Measurements from ENCODE around the gene CCDC85C. TPM values are rescaled to one million over a fixed set of nuclear protein-coding genes. Genes with fewer than 3 reads are reported as not detected.

Gene CCDC85C
- polyA plus RNA-seq, 1 donor: 4.1 TPM

DNA sequence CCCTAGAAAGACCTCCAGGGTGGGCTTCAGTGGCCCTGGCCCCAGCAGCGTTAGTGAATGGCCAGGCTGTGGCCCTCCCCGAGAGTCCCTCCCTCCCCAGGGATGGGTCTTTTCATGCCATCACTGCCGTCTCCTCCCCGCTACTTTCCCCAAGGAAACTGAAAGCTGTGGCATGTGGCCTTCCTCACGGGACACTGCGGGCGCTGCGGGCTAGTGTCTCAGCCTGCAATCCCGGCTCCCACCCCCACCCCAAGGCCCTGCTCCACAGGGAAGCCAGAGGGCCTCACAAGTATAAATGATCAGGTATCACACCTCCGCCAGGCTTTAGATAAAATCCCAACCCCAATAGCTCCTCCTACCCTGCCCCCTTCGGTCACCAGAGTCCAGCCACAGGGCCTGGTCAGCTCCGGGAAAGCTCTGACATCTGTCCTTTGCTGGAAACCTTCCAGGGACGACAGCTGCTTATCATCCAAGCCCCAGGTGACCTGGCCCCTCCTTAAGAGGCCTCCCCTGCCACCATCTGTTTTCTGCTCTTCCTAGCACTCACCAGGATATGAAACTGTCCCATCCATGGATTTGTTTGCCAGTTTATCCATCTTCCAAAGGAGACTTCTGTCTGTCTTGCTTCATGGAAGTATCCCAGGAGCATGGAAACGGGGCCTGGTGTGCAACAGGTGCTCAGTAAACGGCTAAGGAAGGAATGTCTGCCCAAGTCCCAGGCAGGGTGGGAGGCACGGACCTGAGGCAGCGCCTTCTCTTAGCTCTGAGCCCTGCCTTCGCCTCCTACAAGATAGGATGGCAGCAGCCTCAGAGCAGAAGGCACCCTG, 31.6 kb downstream of the CCDC85C start:
- DNase-seq: no peak

DNA sequence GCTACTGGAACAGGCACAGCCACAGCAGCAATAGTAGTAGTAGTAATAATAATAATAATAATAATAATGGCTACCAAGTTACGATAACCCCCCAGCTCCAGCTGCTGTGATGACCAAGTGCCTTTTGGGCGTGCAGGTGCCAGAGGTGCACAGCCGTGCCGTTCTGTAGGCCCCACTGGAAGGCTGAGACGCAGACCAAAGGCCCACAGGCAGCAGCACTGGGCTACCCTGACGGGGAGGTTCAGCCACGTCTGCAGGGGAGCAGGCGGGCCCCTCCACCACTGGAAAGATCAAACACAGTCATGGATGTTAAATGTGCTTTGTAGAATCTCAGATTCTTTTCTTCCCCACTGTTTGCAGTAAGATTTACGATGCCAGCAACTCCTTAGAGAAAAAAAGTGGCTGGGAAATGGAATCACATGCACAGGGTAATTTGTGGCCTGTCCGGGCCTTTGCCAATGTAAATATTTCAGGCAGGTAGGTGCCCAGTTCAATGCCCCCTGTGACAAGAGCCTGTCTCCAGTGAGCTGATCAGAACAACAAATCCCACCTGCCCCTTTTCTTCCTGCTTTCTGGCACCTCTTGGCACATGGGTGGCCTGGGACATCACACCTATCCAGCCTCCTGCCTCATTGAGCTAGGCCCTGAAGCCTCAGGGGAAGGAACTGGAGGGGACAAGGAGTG, 32.6 kb downstream of the CCDC85C start:
- no peak for DNase-seq

DNA sequence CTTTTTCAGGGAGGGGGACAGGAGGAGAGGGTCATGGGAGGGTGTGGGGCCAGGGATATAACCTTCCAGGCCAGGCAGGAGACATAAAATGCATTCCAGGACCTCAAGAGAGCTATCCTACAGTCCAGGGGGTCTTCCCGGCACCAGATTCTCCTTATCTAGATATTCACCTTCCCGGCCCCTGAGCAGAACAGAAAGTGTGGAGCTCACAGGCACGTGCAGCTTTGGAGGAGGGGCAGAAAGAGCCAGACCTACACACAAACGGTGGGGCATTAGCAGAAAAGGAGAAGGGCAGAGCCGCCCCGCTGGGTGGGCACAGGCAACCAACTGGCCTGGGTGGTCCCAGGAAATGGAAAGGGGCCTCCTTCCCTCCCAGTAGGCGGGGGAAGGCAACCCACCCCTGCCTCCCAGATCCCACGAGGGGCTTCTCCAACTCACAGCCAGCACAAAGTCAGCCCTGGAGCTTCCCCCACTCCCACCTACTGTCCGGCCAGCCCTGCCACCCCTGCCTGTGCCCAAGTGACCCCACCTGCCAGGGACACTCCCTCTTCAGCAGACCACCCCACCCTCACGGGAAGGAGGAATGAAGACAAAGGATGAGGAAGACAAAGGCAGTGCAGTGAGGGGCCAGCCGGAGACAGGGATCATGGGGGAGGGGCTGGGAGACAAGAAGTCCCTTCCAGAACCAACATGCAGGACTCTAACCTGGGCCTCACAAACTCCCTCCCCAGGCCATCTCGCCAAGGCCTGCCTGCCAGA, 33.3 kb downstream of the CCDC85C start:
- DNase-seq: no peak

DNA sequence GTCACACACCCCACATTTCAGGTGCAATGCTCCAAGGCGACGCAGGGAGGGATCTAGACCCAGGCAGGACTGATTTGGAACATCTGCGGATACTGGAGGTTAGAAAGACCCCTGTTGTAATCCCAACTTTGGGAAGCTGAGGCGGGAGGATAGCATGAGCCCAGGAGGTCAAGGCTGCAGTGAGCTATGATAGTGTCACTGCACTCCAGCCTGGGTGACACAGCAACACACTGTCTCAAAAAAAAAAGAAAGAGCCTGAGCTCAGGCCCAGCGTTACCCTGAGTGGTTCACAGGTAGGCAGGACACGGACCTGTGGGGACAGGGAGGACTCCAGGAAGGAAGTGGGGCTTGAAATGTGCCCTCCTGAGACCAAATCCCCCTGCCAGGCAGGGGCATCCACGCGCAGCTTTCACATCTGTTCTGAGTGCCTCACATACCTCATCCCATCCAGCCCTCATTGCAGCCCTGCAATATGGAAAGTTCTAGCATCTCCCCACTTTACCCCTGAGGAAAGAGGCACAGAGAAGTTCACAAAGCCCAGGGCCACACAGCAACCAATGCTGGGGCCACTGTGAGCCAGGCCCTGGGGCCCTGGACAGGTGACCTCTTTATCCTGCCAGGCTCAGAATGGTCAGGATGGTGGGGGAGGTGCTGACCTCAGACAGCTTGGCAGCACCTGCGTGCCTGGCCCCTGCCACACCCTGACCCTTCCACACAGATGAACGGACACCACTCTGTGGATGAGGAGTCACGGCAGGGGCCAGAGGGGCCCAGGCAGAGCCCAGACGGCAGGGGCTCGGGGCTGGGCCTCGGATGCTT, 34.1 kb downstream of the CCDC85C start:
- no peak for DNase-seq

DNA sequence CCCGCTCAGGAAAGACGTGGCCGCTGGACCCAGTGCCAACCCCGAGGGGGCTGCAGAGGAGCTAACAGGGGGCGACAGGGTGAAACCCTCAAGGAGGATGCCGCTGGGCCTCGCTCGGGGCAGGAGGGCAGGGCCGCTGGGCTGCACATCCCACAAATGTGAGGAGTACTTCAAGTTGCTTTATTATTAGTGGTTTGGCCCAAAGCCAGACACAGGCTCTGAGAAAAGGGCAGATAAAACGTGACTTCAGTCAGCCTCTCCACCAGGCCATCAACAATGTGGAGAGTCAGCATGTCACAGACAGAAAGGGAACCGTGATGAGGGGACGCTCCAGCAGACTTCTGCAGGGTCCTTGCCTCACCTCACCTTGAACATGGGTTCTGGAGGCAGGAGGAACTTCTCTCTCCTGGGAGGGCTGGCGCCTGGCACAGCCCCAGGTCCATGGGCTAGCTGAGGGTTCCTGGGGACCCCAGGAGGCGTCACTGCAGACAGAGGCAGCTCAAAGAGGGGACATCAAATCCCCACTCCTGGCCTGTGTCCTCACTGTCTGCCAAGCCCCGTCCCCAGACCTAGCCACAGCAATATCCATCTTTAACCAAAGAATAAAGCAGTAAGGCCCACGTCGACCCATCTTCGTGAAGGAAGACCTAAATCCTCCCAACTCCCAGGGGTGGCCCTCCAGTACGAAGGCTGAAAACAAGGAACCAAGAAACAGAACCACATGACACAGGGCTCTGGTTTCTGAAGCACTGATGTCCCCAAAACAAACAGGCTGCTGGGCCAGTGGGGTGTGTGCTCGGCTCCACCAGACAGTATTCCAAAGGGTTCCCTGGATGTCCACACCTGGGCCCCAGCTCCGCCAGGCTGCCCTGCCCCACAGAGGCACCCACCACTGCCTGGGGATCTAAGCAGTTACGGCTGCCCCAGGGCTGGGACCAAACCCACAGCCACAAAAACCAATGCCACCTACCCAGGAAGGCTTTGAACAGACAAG, 35.1 kb downstream of the CCDC85C start:
- no peak for DNase-seq

DNA sequence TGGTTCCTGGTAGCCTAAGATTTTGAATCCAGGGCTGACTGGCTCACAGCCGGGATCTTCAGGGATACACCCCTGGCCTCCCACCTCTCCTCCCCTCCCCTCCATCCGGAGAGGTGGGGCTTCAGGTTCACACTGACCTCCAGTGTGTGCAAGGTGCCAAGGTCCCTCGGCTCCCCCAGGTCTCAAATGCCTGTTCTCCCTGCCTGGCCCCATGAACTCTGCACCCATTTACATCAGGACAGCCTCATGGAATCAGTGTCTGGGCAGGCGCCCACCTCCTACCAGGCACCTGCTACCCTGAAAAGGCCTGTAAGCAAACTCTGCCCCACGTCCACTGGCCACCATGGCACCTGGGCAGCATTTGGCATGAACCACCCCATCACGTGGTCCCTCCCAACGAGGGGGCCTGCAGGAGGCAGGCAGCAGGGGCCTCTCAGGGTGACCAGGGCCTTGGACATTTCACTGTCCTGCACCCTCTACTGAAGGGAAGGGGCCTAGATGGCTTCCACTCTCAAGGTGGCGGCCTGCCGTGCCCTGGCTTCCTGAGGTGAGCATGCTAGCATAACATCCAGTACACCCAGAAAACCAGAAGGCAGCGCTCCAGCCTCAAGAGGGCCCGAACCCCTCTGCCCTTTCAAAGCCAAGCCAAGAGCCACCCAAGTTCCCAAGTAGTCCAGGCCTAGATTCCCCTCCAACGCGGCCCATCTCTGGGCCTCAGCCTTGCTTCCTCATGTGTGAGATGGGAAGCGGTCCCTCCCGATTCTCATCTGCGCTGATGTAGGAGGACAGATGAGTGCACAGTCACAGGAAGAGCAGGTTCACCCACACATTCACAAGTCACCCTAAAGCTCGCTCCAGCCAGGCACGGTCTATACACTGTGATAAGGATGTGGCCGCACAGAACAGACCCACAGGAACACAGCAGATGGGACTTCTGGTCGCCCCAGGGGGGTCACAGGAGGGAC, 37.3 kb downstream of the CCDC85C start:
- DNase-seq: no peak

DNA sequence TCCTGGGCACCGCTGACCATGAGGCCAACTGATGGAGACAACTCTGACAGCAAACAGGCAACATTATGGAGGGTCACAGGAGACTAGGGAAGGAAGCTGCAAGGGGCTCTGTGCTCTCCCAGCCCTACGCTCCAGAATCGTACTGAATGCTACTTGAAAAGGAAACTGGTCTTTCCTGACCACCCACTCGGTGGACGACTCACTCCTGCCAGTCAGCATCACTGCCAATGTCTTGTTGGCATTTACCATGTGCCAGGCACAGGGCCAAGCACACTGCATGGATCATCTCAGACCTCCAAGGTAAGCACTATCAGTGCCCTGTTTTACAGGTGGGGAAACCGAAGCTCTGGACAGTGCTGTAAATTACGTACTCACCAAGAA, 38.0 kb downstream of the CCDC85C start:
- DNase-seq: no peak

DNA sequence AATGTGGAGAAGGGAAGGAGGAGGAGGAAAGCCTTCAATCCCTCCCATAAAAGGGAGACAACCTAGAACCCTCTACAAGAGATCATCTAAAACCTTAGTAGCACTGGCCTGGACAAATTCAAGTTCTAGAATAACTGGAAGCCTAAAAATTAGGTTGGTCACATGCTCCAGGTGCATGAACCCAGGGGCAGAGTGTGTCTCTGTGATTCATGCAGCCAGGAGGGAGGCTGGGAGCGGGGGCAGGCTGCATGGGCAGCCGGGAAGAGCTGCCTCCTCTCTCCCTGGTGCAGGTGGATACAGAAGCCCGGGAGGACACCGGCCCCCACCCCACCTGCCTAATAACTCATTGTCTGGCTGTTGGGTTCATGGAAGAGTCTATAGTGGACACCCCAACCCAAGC, 38.6 kb downstream of the CCDC85C start:
- no peak for DNase-seq

DNA sequence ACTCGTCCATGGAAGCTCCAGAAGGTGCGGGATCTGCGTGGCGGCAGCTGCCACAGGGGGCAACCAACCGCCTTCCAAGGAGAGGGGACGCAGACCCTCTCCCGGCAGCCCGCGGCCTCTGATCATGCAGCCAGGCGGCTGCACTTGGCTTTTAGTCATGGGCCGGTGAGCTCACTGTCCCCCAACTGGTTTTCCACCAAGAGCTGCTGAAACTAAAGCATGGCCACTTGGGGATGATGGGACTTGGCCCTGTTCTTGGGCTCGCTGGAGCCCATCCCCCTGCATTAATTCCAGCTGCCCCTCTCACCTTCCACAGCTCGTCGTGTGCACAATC, 39.1 kb downstream of the CCDC85C start:
- DNase-seq: no peak

DNA sequence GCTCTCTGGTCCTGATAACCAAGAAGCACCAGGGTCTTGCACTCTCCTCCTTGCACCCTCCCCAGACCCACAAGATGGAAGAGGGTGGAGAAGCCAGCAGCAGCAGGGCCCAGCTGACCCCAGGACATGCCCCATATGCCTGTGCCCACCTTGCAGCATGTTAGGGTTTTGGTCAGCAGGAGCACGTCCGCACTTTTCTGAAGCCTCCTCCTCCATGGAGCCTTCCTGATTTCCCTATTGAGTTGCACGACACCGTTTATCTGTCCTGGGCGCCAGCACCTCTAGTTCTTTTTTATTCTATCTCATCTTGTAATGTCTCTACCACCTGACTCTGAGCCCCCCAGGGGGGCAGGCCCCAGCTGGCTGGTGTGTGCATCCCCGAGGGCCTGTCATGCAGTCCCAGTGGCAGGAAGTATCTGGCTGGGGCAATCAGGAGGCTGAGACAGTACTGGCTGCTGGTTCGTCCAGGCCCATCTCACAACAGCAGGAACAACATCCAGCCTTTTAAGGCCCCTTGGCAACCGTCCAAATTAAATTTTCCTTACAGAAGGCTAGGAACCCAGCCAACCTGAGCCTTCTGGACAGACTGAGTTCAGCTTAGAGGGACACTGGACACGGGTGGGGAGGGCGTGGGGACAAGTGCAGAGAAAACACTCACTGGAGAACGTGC, 39.6 kb downstream of the CCDC85C start:
- peak; percentile 90 for DNase-seq

DNA sequence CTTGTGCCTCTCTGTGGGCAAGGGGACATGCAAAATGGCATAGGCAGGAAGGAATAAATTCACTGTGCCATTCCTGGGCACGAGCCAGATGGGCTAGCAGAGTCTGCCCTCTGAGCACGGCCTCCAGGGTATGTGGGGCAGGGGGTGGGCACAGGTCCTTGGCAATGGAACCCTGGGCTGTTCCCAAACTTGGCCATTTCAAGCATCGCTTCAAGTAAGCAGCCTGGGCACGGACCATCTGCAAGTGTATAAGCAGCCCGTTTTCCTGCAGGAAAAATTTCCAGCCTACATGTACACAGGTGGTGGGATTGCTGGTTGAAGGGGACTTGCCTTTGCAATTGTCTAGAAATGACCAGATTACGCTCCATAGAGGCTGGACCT, 40.3 kb downstream of the CCDC85C start:
- DNase-seq: no peak

DNA sequence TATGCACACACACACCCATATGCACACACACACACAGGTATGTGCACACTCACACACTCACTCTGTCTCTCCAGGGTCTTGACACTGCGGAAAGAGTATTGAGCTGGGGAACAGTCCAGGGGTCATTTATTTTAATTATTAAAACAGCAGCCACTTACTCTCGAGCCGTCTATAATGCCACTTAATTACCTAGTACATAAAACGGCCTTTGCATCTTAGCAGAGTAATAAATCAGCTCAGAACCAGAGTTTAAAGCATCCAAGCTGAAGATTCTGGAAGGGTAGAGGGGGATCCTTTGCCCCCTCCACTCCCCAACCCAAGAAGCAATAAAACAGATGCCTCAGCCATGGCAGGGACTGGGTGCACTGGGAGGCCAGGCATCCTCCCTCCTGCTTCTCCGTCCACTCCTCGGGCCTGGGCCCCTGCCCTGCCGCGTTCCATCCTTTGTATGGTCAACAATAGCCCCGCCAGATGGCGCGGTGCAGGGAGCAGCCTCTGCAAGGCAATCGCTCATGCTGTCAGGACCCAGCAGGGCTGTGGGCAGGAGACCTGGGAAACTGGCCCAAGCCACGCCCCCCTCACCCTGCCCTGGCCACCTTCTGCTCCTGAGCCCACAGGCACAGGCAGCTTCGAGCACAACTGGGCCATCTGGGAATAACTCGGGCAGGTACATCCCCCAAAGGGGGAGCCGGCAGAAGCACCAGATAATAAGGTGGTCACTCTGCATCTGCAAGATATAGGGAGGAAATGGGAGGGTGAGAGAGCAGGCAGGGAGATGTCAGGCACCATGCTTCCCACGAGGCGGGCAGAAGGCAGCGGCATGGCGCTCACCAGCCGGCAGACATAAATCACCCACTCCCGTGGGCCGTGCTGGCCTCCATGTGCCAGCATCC, 40.9 kb downstream of the CCDC85C start:
- DNase-seq: no peak

DNA sequence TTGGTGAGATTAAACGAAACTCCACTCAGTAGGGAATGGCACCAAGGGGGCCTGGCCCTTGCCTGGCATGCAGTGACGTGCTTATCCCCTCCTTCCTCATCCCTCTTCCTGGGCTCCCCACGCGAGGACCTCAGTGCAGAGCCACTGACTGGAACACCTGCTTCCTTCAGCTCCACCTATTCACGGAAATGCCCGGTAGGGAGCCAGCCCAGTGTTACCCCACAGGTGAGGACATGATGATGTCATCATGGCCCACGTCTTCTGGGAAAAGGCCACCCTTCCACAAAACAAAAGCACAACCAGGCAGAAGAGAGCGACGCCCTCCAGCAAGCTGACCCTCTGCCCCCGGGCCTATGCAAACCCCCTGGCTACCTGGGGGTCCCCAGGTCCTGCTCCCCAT, 42.1 kb downstream of the CCDC85C start:
- no peak for DNase-seq

DNA sequence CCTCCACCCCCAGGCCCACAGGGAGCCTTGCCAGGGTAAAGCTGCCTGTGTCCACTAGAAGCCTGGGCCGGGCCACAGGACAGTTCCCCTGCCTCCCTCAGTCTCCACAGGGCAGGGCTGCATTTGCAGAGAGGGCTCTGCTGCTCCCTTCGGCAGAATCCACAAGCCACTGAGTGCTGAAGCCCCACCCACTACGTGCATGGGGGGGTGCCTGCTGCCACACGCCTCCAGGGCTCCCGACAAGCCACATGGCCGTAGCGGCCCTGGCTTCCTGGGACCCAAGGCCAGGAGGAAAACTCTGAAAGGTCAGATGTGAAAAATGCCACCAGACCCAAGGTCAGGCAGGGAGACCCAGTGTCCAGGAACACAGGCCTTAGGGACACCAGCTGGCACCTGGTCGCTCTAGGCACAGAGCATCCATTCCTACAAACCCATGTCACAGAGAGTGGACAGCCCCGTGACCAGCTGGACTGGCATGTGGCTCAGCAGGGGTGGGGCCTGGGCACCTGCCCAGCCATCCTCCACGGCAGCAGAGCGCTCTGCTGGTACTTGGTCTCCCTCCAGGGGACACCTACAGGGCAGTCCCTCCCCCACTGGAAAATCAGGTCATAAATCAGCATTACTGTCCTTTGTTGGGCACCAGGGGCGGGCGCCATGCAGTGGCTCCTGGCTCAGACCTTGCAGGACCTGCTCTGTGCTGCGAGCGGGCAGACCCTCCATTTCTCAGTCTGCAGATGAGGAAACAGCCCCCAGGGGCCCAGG, 42.9 kb downstream of the CCDC85C start:
- no peak for DNase-seq

DNA sequence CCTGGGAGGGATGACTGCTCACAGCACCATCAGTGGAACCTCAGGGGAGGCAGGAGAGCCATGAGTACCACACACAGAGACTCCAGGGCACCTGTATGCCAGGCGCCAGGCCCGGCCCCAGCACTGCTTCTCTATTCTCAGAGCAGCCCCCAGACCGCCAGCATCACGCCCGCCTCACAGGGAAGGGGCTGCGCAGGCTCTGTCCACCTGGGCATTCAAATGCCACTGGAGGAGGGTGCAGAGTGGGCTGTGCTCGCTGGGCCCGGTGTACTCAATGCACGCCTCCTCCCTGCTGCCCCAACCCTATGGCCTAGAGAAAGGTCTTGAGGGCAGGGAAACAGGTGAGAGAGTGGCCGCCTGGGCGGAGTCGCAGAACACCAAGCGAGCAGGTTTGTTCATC, 43.6 kb downstream of the CCDC85C start:
- no peak for DNase-seq

DNA sequence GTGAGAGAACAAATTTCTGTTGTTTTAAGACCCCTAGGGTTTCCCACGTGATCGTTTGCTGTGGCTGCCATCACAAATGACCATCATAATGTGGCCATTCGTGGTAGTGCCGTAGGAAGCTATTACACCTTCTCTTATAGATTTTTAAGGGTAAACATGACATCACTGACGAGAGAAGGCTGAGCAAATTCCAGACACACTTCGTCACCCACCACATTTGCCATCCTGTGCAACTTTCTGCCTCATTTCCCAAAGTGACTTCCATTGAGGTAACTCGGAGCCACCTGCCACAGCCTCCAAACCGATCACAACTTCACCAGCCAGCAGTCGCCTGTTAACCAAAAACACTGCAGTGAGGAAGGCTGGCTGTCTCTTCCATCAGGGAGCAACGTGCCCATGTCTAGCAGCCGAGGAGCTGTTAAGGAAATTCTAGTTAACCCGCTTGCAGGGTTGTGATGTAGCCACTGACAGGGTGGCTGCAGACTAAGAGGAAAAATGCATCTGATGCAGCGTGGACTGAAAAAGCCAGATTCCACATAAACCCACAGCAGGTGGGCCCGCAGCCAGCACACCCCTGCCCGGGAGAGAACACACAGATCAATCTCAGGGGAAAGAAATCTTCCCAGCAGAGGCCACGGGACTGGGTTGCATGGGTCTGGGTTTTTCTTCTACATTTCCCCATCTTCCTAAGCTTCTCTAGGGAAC, 44.6 kb downstream of the CCDC85C start:
- no peak for DNase-seq

DNA sequence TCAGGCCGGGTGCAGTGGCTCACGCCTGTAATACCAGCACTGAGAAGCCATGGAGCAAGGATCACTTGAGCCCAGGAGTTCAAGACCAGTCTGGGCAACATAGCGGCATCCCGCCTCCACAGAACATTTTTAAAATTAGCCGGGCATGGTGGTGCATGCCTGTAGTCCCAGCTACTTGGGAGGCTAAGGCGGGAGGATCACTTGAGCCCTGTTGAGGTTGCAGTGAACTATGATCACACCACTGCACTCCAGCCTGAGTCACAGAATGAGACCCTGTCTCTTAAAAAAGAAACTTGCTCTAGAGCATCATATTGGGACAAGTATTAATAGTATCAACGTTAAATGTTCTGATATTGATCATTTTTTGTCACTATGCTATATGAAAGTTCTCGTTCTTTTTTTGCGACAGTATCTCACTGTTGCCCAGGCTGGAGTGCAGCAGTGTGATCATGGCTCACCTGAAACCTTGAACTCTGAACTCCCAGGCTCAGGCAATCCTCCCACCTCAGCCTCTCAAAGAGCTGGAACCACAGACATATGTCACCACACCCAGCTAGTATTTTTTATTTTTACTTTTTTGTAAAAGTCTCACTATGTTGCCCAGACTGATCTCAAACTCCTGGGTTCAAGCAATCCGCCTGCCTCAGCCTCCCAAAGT, 47.7 kb downstream of the CCDC85C start:
- no peak for DNase-seq

Data from hindlimb muscle (tissue), 1 donor.